Pancreas (tissue), 10 donors: ENCODE results near the gene OBP2B. TPM values are rescaled to one million over a fixed set of nuclear protein-coding genes. Genes with fewer than 3 reads are reported as not detected.

Experiments used
- ATAC-seq, 4 donors: fragments of 200-7000 bp; cut with Tn5 transposase; one replicate each; pipeline versions ENCODE4 v1.8.0 to v1.9.1; 2020; ENCODE audit warnings: mild to moderate bottlenecking in 4 of 4, moderate library complexity in 4 of 4
- DNase-seq, 6 donors: peaks; one replicate each; pipeline ENCODE4 v3.0.0-alpha.2; 2020
- FAIRE-seq: peaks from 2 replicates; lab custom pipeline; 2012; peaks lifted over from hg19 to GRCh38; lab: Jason Lieb, UNC
- H3K27ac ChIP-seq, 4 donors: fragments of 200-600 bp; sonication (generic); 1 replicate in 3 of 4; 2 replicates in 1 of 4; pipeline versions ENCODE4 v1.5.0 to v1.8.0; 2020
- H3K27me3 ChIP-seq, 4 donors: fragments of 200-600 bp; one replicate each; pipeline ENCODE4 v1.8.0; 2021
- H3K36me3 ChIP-seq, 3 donors: fragments of 200-600 bp; sonication (generic) in 1 of 3; one replicate each; pipeline versions ENCODE4 v1.5.0 to v1.8.0; 2020 to 2021
- H3K4me1 ChIP-seq, 3 donors: fragments of 200-600 bp; one replicate each; pipeline ENCODE4 v1.8.0; 2021
- H3K4me3 ChIP-seq, 4 donors: fragments of 200-600 bp; sonication (generic) in 2 of 4; one replicate each; pipeline versions ENCODE4 v1.5.0 to v1.8.0; 2020 to 2021
- H3K9me3 ChIP-seq, 4 donors: fragments of 200-600 bp; one replicate each; pipeline ENCODE4 v1.8.0; 2021
- CTCF ChIP-seq, 4 donors: fragments of 200-600 bp; sonication (generic) in 3 of 4; IDR thresholded peaks; one replicate each; pipeline versions ENCODE4 v1.5.0 to v1.8.0; 2021; ENCODE audit warnings: antibody characterized with exemption in 4 of 4
- WGBS, 2 donors: extraction: QIAGEN DNeasy Blood & Tissue Kit; methylation state at CpG; one replicate each; pipeline ENCODE4 v1.1.7; 2013; 5-methylcytosine and 5-hydroxymethylcytosine counted together
- intact Hi-C, 3 donors: fragments of 100-400 bp; cut with DNase I; formaldehyde crosslinking; loops; one replicate each; pipeline versions ENCODE4 v1.11.1 to v1.14.2; 2022
- polyA plus RNA-seq, 2 donors: library from polyadenylated mRNA; stranded (reverse); fragments of 200-250 nt; gene quantifications; one replicate each; pipeline ENCODE4 v1.2.3, GENCODE V29; 2013
- total RNA-seq, 6 donors: library from RNA; stranded (reverse); fragmentation: NEBNext Ultra II Directional in 4 of 6; extraction: Animal tissue kit (Norgen Biotek cat#: 25700) in 4 of 6; gene quantifications; one replicate each; pipeline versions ENCODE4 v1.2.1 to v1.2.4, GENCODE V29; 2021 to 2023
- donor health status: healthy with polysubstance abuse.
- donor health status: DM: no; HTN: no; CAD: no; lungs with moderate emphysema.
- donor health status: DM: no; HTN: no; CAD: no.
- donor health status: control.
- donor health status: control.
- donor health status: Bipolar disorder and iron deficiency.
- donor health status: DM: yes; HTN: yes; CAD: no.
- donor health status: DM: no; HTN: no; CAD: no.
- donor health status: DM: no; HTN: no; CAD: no.
- donor health status: DM: yes; HTN: yes; CAD: no.

The OBP2B gene
- total and polyA plus RNA-seq, 8 donors: not detected

GRCh38 chr9:133169102-133169501, 39.9 kb downstream of the OBP2B start:
- intact Hi-C loops: no loop called here
- Histone ChIP-seq H3K27ac (no peak overlapping the region), H3K4me3 (no peak overlapping the region), H3K27me3 (no peaks in the 10 kb centered on the region), H3K4me1 (no peaks in the 10 kb centered on the region), H3K9me3 (no peaks in the 10 kb centered on the region), H3K36me3 (no peaks in the 10 kb centered on the region)
- TF ChIP-seq CTCF (IDR thresholded peaks at IDR 0.05): no peak
- no peak for FAIRE-seq
- WGBS, 2 donors: 94 to 96% methylated on average over 13 of the region's 13 CpGs
- no peak for DNase-seq
- no peak for ATAC-seq

GRCh38 chr9:133168432-133168831, 40.6 kb downstream of the OBP2B start:
- Histone ChIP-seq H3K4me1 (no peaks in the 10 kb centered on the region), H3K4me3 (no peak overlapping the region), H3K27me3 (no peaks in the 10 kb centered on the region), H3K36me3 (no peaks in the 10 kb centered on the region), H3K27ac (no peak overlapping the region), H3K9me3 (no peaks in the 10 kb centered on the region)
- no peak for ATAC-seq
- 62 to 69% methylated on average over 6 of the region's 6 CpGs for WGBS, 2 donors
- TF ChIP-seq CTCF (IDR thresholded peaks at IDR 0.05): no peak
- no peak for DNase-seq
- no peak for FAIRE-seq
- intact Hi-C loops: no loop called here

GRCh38 chr9:133167769-133168168, 41.3 kb downstream of the OBP2B start:
- ATAC-seq (no peak), DNase-seq (no peak), FAIRE-seq (no peak)
- Histone ChIP-seq H3K9me3 (no peaks in the 10 kb centered on the region), H3K4me1 (peaks cover 0 to 2% (median 0%) of the 10 kb centered on the region in 3 donors), H3K27ac (no peak overlapping the region), H3K27me3 (no peaks in the 10 kb centered on the region), H3K4me3 (no peak overlapping the region), H3K36me3 (no peaks in the 10 kb centered on the region)
- 83 to 90% methylated on average over 3 of the region's 3 CpGs for WGBS, 2 donors
- intact Hi-C loops: no loop called here
- no peak for TF ChIP-seq CTCF (IDR thresholded peaks at IDR 0.05)

- intact Hi-C loops: no loop called here
- no peaks in the 10 kb centered on the region for H3K9me3 ChIP-seq
- H3K4me3 ChIP-seq: no peak overlapping the region
- H3K36me3 ChIP-seq: no peaks in the 10 kb centered on the region
- TF ChIP-seq CTCF (IDR thresholded peaks at IDR 0.05): no peak
- DNase-seq (no peak), FAIRE-seq (no peak), ATAC-seq (no peak)
- no peak overlapping the region for H3K27ac ChIP-seq
- H3K4me1 ChIP-seq: peaks cover 0 to 2% (median 0%) of the 10 kb centered on the region in 3 donors
- WGBS, 2 donors: 60 to 78% methylated on average over 3 of the region's 3 CpGs
- H3K27me3 ChIP-seq: no peaks in the 10 kb centered on the region
Measured at GRCh38 chr9:133167096-133167730, 41.8 kb downstream of the OBP2B start.

GRCh38 chr9:133166392-133166791, 42.7 kb downstream of the OBP2B start:
- Histone ChIP-seq H3K27ac (no peak overlapping the region), H3K9me3 (no peaks in the 10 kb centered on the region), H3K36me3 (no peaks in the 10 kb centered on the region), H3K4me3 (no peak overlapping the region), H3K4me1 (peaks cover 0 to 2% (median 0%) of the 10 kb centered on the region in 3 donors), H3K27me3 (no peaks in the 10 kb centered on the region)
- DNase-seq: peak in 1 of 6 donors; percentile 74
- WGBS, 2 donors: 73 to 78% methylated on average over 17 of the region's 17 CpGs
- ATAC-seq: no peak
- intact Hi-C loops: no loop called here
- FAIRE-seq: no peak
- TF ChIP-seq CTCF (IDR thresholded peaks at IDR 0.05): no peak
